K562 (cell line): ENCODE measurements around the gene IRX5.

Experiments used
- BACH1 ChIP-seq: fragments of 200-800 bp; sonication (Bioruptor generic); IDR thresholded peaks from 2 replicates; pipeline ENCODE4 v1.6.1; 2016; ENCODE audit warnings: missing genetic modification characterization, missing compliant biosample characterization
- EZH2 ChIP-seq: IDR thresholded peaks from 2 replicates; pipeline ENCODE4 v1.6.1; 2012; ENCODE audit warnings: low read depth, mild to moderate bottlenecking, inconsistent platforms, low read length, borderline replicate concordance
- SETDB1 ChIP-seq: IDR thresholded peaks from one replicate; pipeline ENCODE4 v1.6.1; 2012; ENCODE audit warnings: low read length, control low read depth, inconsistent platforms
- ZC3H4 ChIP-seq: sonication (generic); formaldehyde crosslinking; IDR thresholded peaks from 2 replicates; pipeline ENCODE4 v1.9.0; 2021; ENCODE audit warnings: missing genetic modification reagents, borderline replicate concordance
- ZFPM2 ChIP-seq: fragments of 250-450 bp; sonication (Bioruptor Pico); IDR thresholded peaks from 2 replicates; pipeline ENCODE4 v1.5.1; 2022; ENCODE audit warnings: mild to moderate bottlenecking
- TF ChIP-seq, protein P1 (sequence below): sonication (generic); formaldehyde crosslinking; IDR thresholded peaks from 2 replicates; pipeline ENCODE4 v1.9.0; 2022; ENCODE audit warnings: mild to moderate bottlenecking, missing genetic modification reagents

DNA sequence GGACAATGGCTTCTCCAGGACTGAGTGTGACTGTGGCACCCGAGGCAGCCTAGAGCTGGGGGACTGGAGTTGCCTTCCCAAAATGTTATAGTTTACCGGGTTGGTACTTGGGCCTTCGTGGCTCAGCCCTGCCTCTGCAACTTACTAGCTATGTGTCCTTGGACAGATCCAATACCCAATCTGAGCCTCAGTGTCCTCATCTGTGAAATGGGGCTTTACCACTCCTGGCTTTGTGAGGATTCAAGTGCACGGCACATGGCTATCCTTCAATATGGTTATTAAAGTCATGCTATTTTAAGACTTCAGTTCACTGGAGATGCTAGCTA, 9.6 kb downstream of the IRX5 start:
- TF ChIP-seq ZFPM2 (CRISPR knock-in tag) (no peak), SETDB1 (no peak), BACH1 (tag) (no peak), ZC3H4 (CRISPR knock-in tag) (no peak), EZH2 (no peak)
- TF ChIP-seq, protein P1, sequence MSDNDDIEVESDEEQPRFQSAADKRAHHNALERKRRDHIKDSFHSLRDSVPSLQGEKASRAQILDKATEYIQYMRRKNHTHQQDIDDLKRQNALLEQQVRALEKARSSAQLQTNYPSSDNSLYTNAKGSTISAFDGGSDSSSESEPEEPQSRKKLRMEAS, result no peak
